ENCODE data around the gene KBTBD3. TPM values are rescaled to one million over a fixed set of nuclear protein-coding genes. Genes with fewer than 3 reads are reported as not detected.
"Not testable (repeated sequence)": the region's sequence is repeated elsewhere in the genome, so short reads cannot be mapped to it uniquely, and the experiment has no call there.

The KBTBD3 gene
- total RNA-seq, 1 donor from 2014 or later, result 3.1 TPM

- no peak for TF ChIP-seq CTCF (IDR thresholded peaks at IDR 0.05; ENCODE audit: unreplicated experiment)
- H3K9me3 Mint-ChIP-seq (ENCODE audit: unreplicated experiment), result no peaks in the 10 kb centered on the region
- peaks cover 3% of the 10 kb centered on the region for H3K27me3 Mint-ChIP-seq (ENCODE audit: unreplicated experiment)
- DNase-seq (ENCODE audit: low spot score), result no peak
- H3K27ac Mint-ChIP-seq (ENCODE audit: unreplicated experiment), result no peak overlapping the region
- H3K36me3 Mint-ChIP-seq (ENCODE audit: low read depth, unreplicated experiment), result peaks cover 13% of the 10 kb centered on the region
- no peak overlapping the region for H3K4me3 Mint-ChIP-seq (ENCODE audit: unreplicated experiment)
- H3K4me1 Mint-ChIP-seq (ENCODE audit: unreplicated experiment), result no peaks in the 10 kb centered on the region
These were observed 64.4 kb downstream of the KBTBD3 start for GRCh38 chr11:106012744-106013143.

- Mint-ChIP-seq H3K27me3 (ENCODE audit: unreplicated experiment) (peaks cover 4% of the 10 kb centered on the region), H3K4me3 (ENCODE audit: unreplicated experiment) (no peak overlapping the region), H3K27ac (ENCODE audit: unreplicated experiment) (no peak overlapping the region), H3K4me1 (ENCODE audit: unreplicated experiment) (no peaks in the 10 kb centered on the region), H3K9me3 (ENCODE audit: unreplicated experiment) (no peaks in the 10 kb centered on the region), H3K36me3 (ENCODE audit: low read depth, unreplicated experiment) (peaks cover 25% of the 10 kb centered on the region)
- no peak for DNase-seq (ENCODE audit: low spot score)
- no peak for TF ChIP-seq CTCF (IDR thresholded peaks at IDR 0.05; ENCODE audit: unreplicated experiment)
These were observed 65.7 kb downstream of the KBTBD3 start for GRCh38 chr11:106011481-106011880.

- H3K4me1 Mint-ChIP-seq (ENCODE audit: unreplicated experiment); H3K27ac Mint-ChIP-seq (ENCODE audit: unreplicated experiment); H3K27me3 Mint-ChIP-seq (ENCODE audit: unreplicated experiment); H3K4me3 Mint-ChIP-seq (ENCODE audit: unreplicated experiment); H3K9me3 Mint-ChIP-seq (ENCODE audit: unreplicated experiment); DNase-seq (ENCODE audit: low spot score): not testable (repeated sequence)
- H3K36me3 Mint-ChIP-seq (ENCODE audit: low read depth, unreplicated experiment), result peaks cover 47% of the 10 kb centered on the region
These were observed 74.1 kb downstream of the KBTBD3 start for GRCh38 chr11:106003094-106003493.

GRCh38 chr11:106001304-106002012, 75.7 kb downstream of the KBTBD3 start:
- no peak for DNase-seq (ENCODE audit: low spot score)
- Mint-ChIP-seq H3K27me3 (ENCODE audit: unreplicated experiment) (no peaks in the 10 kb centered on the region), H3K9me3 (ENCODE audit: unreplicated experiment) (no peaks in the 10 kb centered on the region), H3K27ac (ENCODE audit: unreplicated experiment) (no peak overlapping the region), H3K36me3 (ENCODE audit: low read depth, unreplicated experiment) (peaks cover 41% of the 10 kb centered on the region), H3K4me1 (ENCODE audit: unreplicated experiment) (no peaks in the 10 kb centered on the region), H3K4me3 (ENCODE audit: unreplicated experiment) (no peak overlapping the region)
- no peak for TF ChIP-seq CTCF (IDR thresholded peaks at IDR 0.05; ENCODE audit: unreplicated experiment)

Other genes with a start within 250 kb of the KBTBD3 start
- 14.5 TPM for gene MSANTD4, start 55.1 kb downstream of the KBTBD3 start, total RNA-seq (ENCODE audit: unreplicated experiment)
- gene AASDHPPT, start 315 bp upstream of the KBTBD3 start, total RNA-seq (ENCODE audit: unreplicated experiment), result 26.7 TPM